ENCODE measurements around the gene TNK2.

DNA sequence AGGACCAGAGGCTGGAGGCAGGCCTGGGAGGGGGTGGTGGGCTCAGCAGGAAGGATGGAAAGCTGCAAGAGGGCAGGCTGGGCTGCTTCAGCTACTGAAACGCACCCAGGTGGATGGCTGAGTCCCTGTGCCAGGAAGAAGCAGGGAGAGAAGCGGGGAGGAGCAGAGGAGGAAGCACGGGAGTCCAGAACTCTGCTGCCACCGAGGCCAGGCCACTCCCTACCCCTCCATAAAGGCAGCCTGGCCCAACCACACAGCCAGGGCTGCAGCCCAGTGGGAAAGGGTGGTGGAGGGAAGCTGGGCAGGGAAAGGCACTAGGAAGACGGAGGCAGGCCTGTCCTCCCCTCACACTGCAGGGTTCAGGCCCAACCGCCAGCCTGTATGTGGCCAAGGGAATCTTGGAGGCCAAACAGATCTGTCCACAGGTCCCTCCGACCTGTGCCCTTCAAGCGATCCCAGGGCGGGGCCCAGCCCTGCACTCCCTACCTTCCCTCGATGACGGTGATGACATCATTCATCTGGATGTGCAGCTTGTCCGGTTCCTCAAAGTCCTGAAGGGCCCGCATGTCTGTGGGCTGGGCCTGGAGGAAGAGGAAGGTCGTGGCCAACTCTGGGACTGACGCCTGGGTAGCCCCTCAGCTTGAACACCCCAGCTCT lies 30.5 kb downstream of the TNK2 start:
- TF ChIP-seq, protein P1, sequence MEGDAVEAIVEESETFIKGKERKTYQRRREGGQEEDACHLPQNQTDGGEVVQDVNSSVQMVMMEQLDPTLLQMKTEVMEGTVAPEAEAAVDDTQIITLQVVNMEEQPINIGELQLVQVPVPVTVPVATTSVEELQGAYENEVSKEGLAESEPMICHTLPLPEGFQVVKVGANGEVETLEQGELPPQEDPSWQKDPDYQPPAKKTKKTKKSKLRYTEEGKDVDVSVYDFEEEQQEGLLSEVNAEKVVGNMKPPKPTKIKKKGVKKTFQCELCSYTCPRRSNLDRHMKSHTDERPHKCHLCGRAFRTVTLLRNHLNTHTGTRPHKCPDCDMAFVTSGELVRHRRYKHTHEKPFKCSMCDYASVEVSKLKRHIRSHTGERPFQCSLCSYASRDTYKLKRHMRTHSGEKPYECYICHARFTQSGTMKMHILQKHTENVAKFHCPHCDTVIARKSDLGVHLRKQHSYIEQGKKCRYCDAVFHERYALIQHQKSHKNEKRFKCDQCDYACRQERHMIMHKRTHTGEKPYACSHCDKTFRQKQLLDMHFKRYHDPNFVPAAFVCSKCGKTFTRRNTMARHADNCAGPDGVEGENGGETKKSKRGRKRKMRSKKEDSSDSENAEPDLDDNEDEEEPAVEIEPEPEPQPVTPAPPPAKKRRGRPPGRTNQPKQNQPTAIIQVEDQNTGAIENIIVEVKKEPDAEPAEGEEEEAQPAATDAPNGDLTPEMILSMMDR (IDR thresholded peaks at IDR 0.05 in 2 of 3, conservative IDR thresholded peaks at IDR 0.05 in 1 of 3; ENCODE audit: borderline replicate concordance in 1 of 3, insufficient read depth in 1 of 3, low read depth in 2 of 3, low read length in 2 of 3) = no peak
- TF ChIP-seq SIN3A (IDR thresholded peaks at IDR 0.05; ENCODE audit: low read depth) (no peak), POLR2AphosphoS5 (IDR thresholded peaks at IDR 0.05; ENCODE audit: low read depth, low read length) (no peak), TCF7L2 (IDR thresholded peaks at IDR 0.05; ENCODE audit: borderline replicate concordance, extremely low read depth, insufficient read depth, insufficient read length) (no peak), REST (IDR thresholded peaks at IDR 0.05; ENCODE audit: low read depth) (no peak), YY1 (IDR thresholded peaks at IDR 0.05; ENCODE audit: extremely low read depth, insufficient replicate concordance, low read depth, low read length) (no peak), FOSL1 (IDR thresholded peaks at IDR 0.05; ENCODE audit: low read depth) (no peak), EZH2 (IDR thresholded peaks at IDR 0.05) (no peak), MAX (IDR thresholded peaks at IDR 0.05) (no peak), CEBPB (IDR thresholded peaks at IDR 0.05; ENCODE audit: low read depth) (no peak), SRF (IDR thresholded peaks at IDR 0.05; ENCODE audit: low read depth) (no peak), JUND (IDR thresholded peaks at IDR 0.05) (no peak)
- TF ChIP-seq, protein P2, sequence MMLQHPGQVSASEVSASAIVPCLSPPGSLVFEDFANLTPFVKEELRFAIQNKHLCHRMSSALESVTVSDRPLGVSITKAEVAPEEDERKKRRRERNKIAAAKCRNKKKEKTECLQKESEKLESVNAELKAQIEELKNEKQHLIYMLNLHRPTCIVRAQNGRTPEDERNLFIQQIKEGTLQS (IDR thresholded peaks at IDR 0.05) = no peak

Measured in HCT116 (cell line).